ENCODE results near the gene HNRNPL.

GRCh38 chr19:38875656-38876395 is 26.0 kb upstream of the HNRNPL start:
- TF ChIP-seq, protein P1, sequence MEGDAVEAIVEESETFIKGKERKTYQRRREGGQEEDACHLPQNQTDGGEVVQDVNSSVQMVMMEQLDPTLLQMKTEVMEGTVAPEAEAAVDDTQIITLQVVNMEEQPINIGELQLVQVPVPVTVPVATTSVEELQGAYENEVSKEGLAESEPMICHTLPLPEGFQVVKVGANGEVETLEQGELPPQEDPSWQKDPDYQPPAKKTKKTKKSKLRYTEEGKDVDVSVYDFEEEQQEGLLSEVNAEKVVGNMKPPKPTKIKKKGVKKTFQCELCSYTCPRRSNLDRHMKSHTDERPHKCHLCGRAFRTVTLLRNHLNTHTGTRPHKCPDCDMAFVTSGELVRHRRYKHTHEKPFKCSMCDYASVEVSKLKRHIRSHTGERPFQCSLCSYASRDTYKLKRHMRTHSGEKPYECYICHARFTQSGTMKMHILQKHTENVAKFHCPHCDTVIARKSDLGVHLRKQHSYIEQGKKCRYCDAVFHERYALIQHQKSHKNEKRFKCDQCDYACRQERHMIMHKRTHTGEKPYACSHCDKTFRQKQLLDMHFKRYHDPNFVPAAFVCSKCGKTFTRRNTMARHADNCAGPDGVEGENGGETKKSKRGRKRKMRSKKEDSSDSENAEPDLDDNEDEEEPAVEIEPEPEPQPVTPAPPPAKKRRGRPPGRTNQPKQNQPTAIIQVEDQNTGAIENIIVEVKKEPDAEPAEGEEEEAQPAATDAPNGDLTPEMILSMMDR (IDR thresholded peaks at IDR 0.05), result no peak
- no peak for TF ChIP-seq POLR2A (IDR thresholded peaks at IDR 0.05)
- TF ChIP-seq EP300 (IDR thresholded peaks at IDR 0.05), result no peak

Measured in tibial nerve (tissue), 4 donors.